Astrocyte (in vitro differentiated cells and primary cell): ENCODE data around the gene PARK7.

Experiments
- CTCF ChIP-seq: IDR thresholded peaks from 2 replicates; pipeline ENCODE4 v1.5.1; 2011; ENCODE audit warnings: low read depth, mild to moderate bottlenecking, inconsistent platforms, low read length, moderate library complexity; ENCODE audit not compliant: insufficient read depth
- EZH2 ChIP-seq: IDR thresholded peaks from 2 replicates; pipeline ENCODE4 v1.6.1; 2012; ENCODE audit warnings: mild to moderate bottlenecking, low read length, inconsistent platforms; ENCODE audit not compliant: insufficient read depth

- TF ChIP-seq CTCF (no peak), EZH2 (no peak)
Observed at GRCh38 chr1:7954683-7955082, 6.8 kb upstream of the PARK7 start.
